Thoracic aorta (tissue), 2 donors: Measurements from ENCODE around the gene DBN1. TPM values are rescaled to one million over a fixed set of nuclear protein-coding genes. Genes with fewer than 3 reads are reported as not detected.

Source experiments
- ATAC-seq: fragments of 150-250 bp; one replicate; pipeline ENCODE4 v1.8.0; 2017; ENCODE audit warnings: low read depth; ENCODE audit not compliant: insufficient number of reproducible peaks, low FRiP score
- DNase-seq: peaks from one replicate; pipeline ENCODE4 v3.0.0-alpha.2; 2020; ENCODE audit warnings: low spot score
- H3K27ac ChIP-seq, 2 donors: fragments of 200-600 bp; sonication (generic); 1 replicate in 1 of 2; 2 replicates in 1 of 2; pipeline ENCODE4 v1.5.1; 2016; ENCODE audit warnings: mild to moderate bottlenecking in 2 of 2, moderate library complexity in 2 of 2
- H3K27me3 ChIP-seq: fragments of 200-600 bp; sonication (generic); replicated peaks from 2 replicates; pipeline ENCODE4 v1.6.0; 2016; ENCODE audit warnings: mild to moderate bottlenecking; ENCODE audit not compliant: insufficient read depth
- H3K36me3 ChIP-seq: fragments of 200-600 bp; sonication (generic); one replicate; pipeline ENCODE4 v1.5.1; 2016
- H3K4me1 ChIP-seq, 2 donors: fragments of 200-600 bp; sonication (generic); 1 replicate in 1 of 2; 2 replicates in 1 of 2; pipeline versions ENCODE4 v1.5.1 to v1.6.0; 2016; ENCODE audit warnings: low read depth in 2 of 2, mild to moderate bottlenecking in 1 of 2; ENCODE audit not compliant: control insufficient read depth in 1 of 2
- H3K4me3 ChIP-seq: fragments of 200-600 bp; sonication (generic); 2 replicates; pipeline ENCODE4 v1.5.1; 2016; ENCODE audit warnings: mild to moderate bottlenecking
- H3K9me3 ChIP-seq: fragments of 200-600 bp; sonication (generic); 2 replicates; pipeline ENCODE4 v1.5.1; 2016
- total RNA-seq, 2 donors: library from RNA; depleted of rRNA; stranded (reverse); fragments of >200 nt; gene quantifications; one replicate each; pipeline versions ENCODE4 v1.1.0 to v1.2.3, GENCODE V29; 2016
- TF ChIP-seq, protein P1 (sequence below): fragments of 200-600 bp; sonication (generic); IDR thresholded peaks from one replicate; pipeline ENCODE4 v1.5.1; 2019; ENCODE audit warnings: antibody characterized with exemption

The DBN1 gene
- total RNA-seq, 2 donors from 2014 or later, result 91.2 to 132 TPM

- H3K4me3 ChIP-seq, result no peak overlapping the region
- no peak for ATAC-seq
- H3K27ac ChIP-seq, result no peak overlapping the region
- TF ChIP-seq, protein P1, sequence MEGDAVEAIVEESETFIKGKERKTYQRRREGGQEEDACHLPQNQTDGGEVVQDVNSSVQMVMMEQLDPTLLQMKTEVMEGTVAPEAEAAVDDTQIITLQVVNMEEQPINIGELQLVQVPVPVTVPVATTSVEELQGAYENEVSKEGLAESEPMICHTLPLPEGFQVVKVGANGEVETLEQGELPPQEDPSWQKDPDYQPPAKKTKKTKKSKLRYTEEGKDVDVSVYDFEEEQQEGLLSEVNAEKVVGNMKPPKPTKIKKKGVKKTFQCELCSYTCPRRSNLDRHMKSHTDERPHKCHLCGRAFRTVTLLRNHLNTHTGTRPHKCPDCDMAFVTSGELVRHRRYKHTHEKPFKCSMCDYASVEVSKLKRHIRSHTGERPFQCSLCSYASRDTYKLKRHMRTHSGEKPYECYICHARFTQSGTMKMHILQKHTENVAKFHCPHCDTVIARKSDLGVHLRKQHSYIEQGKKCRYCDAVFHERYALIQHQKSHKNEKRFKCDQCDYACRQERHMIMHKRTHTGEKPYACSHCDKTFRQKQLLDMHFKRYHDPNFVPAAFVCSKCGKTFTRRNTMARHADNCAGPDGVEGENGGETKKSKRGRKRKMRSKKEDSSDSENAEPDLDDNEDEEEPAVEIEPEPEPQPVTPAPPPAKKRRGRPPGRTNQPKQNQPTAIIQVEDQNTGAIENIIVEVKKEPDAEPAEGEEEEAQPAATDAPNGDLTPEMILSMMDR, result no peak
- H3K9me3 ChIP-seq, result no peaks in the 10 kb centered on the region
- no peaks in the 10 kb centered on the region for H3K4me1 ChIP-seq
- H3K27me3 ChIP-seq, result no peaks in the 10 kb centered on the region
- H3K36me3 ChIP-seq, result no peaks in the 10 kb centered on the region
- no peak for DNase-seq
Observed at GRCh38 chr5:177412603-177413233, 60.7 kb downstream of the DBN1 start.

DNA sequence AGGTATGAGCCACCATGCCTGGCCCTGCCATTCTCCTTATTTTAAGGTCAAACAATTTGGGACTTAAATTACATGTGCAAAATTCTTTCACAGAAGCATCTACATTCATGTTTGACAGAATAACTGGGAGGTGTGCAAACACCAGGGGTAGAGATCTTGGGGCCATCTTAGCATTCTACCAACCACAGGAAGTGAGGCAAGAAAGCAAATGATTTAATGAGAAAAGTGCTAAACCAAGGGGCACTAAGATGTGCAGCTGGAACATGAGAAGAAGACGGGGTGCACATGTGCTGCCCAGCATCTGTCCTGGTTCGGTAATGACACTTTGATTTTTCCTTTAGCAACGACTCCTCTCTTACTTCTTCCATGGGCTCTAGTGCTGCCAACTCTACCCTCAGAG is 62.9 kb downstream of the DBN1 start:
- no peak for ATAC-seq
- Histone ChIP-seq H3K27me3 (no peaks in the 10 kb centered on the region), H3K4me1 (no peaks in the 10 kb centered on the region)

DNA sequence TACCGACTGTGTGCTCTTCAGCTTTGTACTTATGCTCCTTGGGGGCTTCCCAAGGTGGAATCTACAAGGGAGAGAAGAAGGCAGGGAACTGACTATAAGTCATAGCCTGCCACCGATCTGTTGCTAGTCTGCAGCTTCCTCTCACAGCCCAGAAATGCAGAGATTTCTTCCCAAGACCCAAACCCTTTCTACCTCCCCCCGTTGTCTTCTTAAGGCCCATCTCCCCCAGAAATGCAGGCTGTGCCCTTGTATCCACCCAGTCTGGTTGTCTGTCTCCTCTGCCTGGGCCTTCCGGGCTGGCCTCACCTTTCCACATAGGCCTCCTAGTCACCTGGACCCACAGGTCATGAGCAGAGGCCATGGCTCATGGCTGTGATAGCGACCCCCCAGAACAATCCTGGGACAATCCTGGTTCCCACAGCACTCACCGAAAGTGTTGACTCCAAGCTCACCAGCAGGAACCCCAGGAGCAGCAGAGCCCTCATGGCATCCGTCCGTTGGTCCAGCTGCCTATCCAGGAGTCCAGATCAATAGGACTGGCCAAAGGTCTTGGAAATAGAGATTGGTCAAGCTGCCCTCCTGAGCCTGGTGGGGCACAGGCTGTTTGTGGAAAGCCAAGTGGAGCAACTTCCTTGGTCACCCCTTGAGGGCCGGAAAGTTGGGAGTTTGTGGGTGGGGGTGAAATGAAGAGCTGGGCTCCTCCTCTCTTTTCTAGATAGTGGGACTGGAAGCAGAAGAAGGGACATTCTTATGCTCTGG is 64.2 kb downstream of the DBN1 start, which contains the start of gene F12:
TSS of gene F12 (minus strand) at position 522 of the 759 bp plus-strand sequence. CDS start at position 485, 37 bp downstream.
- H3K36me3 ChIP-seq, result no peaks in the 10 kb centered on the region
- no peaks in the 10 kb centered on the region for H3K27me3 ChIP-seq
- H3K27ac ChIP-seq, result no peak within 1 kb of the TSS
- peaks cover 0 to 5% of the 10 kb centered on the region in 2 donors for H3K4me1 ChIP-seq
- no peak within 1 kb of the TSS for H3K4me3 ChIP-seq
- TF ChIP-seq, protein P1, result no peak
- DNase-seq (no peak), ATAC-seq (no peak)
- no peaks in the 10 kb centered on the region for H3K9me3 ChIP-seq

More for the DNA sequence above, 62.9 kb downstream of the DBN1 start:
- Histone ChIP-seq H3K9me3 (no peaks in the 10 kb centered on the region), H3K36me3 (no peaks in the 10 kb centered on the region), H3K4me3 (no peak overlapping the region), H3K27ac (no peak overlapping the region)
- no peak for DNase-seq
- TF ChIP-seq, protein P1, result no peak

Other genes starting within 250 kb of the DBN1 start
- 10 to 100 TPM; 23.8 to 35.2 TPM for gene RAB24, start 169.9 kb downstream of the DBN1 start, total RNA-seq
- gene PRELID1, start 169.8 kb downstream of the DBN1 start, total RNA-seq, result 10 to 100 TPM; 42.2 to 54.0 TPM
- gene MXD3, start 161.7 kb downstream of the DBN1 start, total RNA-seq, result 10 to 100 TPM; 11.9 to 17.6 TPM
- gene LMAN2, start 122.0 kb downstream of the DBN1 start, total RNA-seq, result 100 to 1,000 TPM; 159 to 167 TPM
- 10 to 100 TPM in 1 of 2 donors, 1 to 10 TPM in 1; 4.9 to 12.6 TPM for gene RGS14, start 115.7 kb downstream of the DBN1 start, total RNA-seq
- not detected for gene SLC34A1, start 89.2 kb downstream of the DBN1 start, total RNA-seq
- not detected for gene PFN3, start 73.0 kb downstream of the DBN1 start, total RNA-seq
- not detected for gene F12, start 64.1 kb downstream of the DBN1 start, total RNA-seq
- gene GRK6, start 47.0 kb downstream of the DBN1 start, total RNA-seq, result 10 to 100 TPM; 27.3 to 33.3 TPM
- gene PRR7, start 26.8 kb downstream of the DBN1 start, total RNA-seq, result 10 to 100 TPM in 1 of 2 donors, 1 to 10 TPM in 1; 4.1 to 11.0 TPM
- 100 to 1,000 TPM; 626 to 891 TPM for gene PDLIM7, start 24.0 kb upstream of the DBN1 start, total RNA-seq
- gene DOK3, start 36.2 kb upstream of the DBN1 start, total RNA-seq, result 10 to 100 TPM; 20.5 to 35.6 TPM
- gene DDX41, start 43.3 kb upstream of the DBN1 start, total RNA-seq, result 100 to 1,000 TPM in 1 of 2 donors, 10 to 100 TPM in 1; 53.7 to 138 TPM
- gene FAM193B, start 80.9 kb upstream of the DBN1 start, total RNA-seq, result 100 to 1,000 TPM in 1 of 2 donors, 10 to 100 TPM in 1; 76.6 to 103 TPM
- 100 to 1,000 TPM; 103 to 119 TPM for gene TMED9, start 118.6 kb upstream of the DBN1 start, total RNA-seq
- 10 to 100 TPM; 17.8 to 29.8 TPM for gene B4GALT7, start 126.5 kb upstream of the DBN1 start, total RNA-seq